ENCODE measurements around the gene TST.

Gene TST

GRCh38 chr22:36979016-36979910 is 40.0 kb downstream of the TST start:
- DNase-seq, result no peak

GRCh38 chr22:36977947-36978660 is 41.1 kb downstream of the TST start:
- DNase-seq, result peak; percentile 89

GRCh38 chr22:36977401-36977861 is 41.8 kb downstream of the TST start:
- peak; percentile 85 for DNase-seq

- no peak for DNase-seq
These were observed 42.6 kb downstream of the TST start for GRCh38 chr22:36976606-36977005.

GRCh38 chr22:36971341-36972125 is 47.7 kb downstream of the TST start:
- DNase-seq, result no peak

- no peak for DNase-seq
These were observed 50.8 kb downstream of the TST start for GRCh38 chr22:36968249-36968964.

GRCh38 chr22:36966851-36967540 is 52.3 kb downstream of the TST start:
- no peak for DNase-seq

GRCh38 chr22:36965696-36966095 is 53.6 kb downstream of the TST start:
- DNase-seq, result no peak

GRCh38 chr22:36964106-36964505 is 55.1 kb downstream of the TST start:
- DNase-seq, result no peak

GRCh38 chr22:36963302-36963701 is 55.9 kb downstream of the TST start:
- DNase-seq, result no peak

- no peak for DNase-seq
These were observed 57.6 kb downstream of the TST start for GRCh38 chr22:36961626-36962025.

Measured in stimulated activated CD4-positive, alpha-beta T cell treated with anti-CD3 and anti-CD28 coated beads, Interleukin-1b, Interleukin-23, amount 100 ng/mL, for 48 hours (primary cell).